Gastrocnemius medialis (tissue), 4 donors: Measurements from ENCODE around the gene GPR68. TPM values are rescaled to one million over a fixed set of nuclear protein-coding genes. Genes with fewer than 3 reads are reported as not detected.
"Not testable (repeated sequence)": the region's sequence is repeated elsewhere in the genome, so short reads cannot be mapped to it uniquely, and the experiment has no call there.

Source experiments
- ATAC-seq, 2 donors: fragments of 150-250 bp; one replicate each; pipeline ENCODE4 v1.9.1; 2016
- DNase-seq, 2 donors: peaks; one replicate each; pipeline ENCODE4 v3.0.0-alpha.2; 2019
- H3K27ac ChIP-seq, 4 donors: fragments of 200-600 bp; sonication (generic); 1 replicate in 1 of 4; 2 replicates in 3 of 4; pipeline ENCODE4 v1.5.1; 2016 to 2018; ENCODE audit warnings: mild to moderate bottlenecking in 2 of 4, moderate library complexity in 1 of 4
- H3K27me3 ChIP-seq, 3 donors: fragments of 200-600 bp; sonication (generic) in 2 of 3; 1 replicate in 1 of 3; 2 replicates in 2 of 3; pipeline versions ENCODE4 v1.5.1 to v1.6.0; 2016 to 2019; ENCODE audit warnings: mild to moderate bottlenecking in 1 of 3, moderate library complexity in 1 of 3
- H3K36me3 ChIP-seq, 2 donors: fragments of 200-600 bp; sonication (generic) in 1 of 2; one replicate each; pipeline ENCODE4 v1.5.1; 2017 to 2018
- H3K4me1 ChIP-seq, 2 donors: fragments of 200-600 bp; sonication (generic) in 1 of 2; one replicate each; pipeline ENCODE4 v1.5.1; 2016 to 2017; ENCODE audit warnings: mild to moderate bottlenecking in 2 of 2
- H3K4me3 ChIP-seq, 4 donors: fragments of 200-600 bp; sonication (generic) in 3 of 4; 1 replicate in 1 of 4; 2 replicates in 3 of 4; pipeline ENCODE4 v1.5.1; 2016 to 2019; ENCODE audit warnings: mild to moderate bottlenecking in 2 of 4
- H3K9me3 ChIP-seq, 3 donors: fragments of 200-600 bp; sonication (generic) in 2 of 3; 1 replicate in 1 of 3; 2 replicates in 2 of 3; pipeline ENCODE4 v1.5.1; 2016 to 2019
- POLR2A ChIP-seq, 2 donors: fragments of 450-650 bp; IDR thresholded peaks; one replicate each; pipeline ENCODE4 v1.6.1; 2017; ENCODE audit warnings: antibody characterized with exemption in 2 of 2, mild to moderate bottlenecking in 2 of 2, moderate library complexity in 2 of 2
- in situ Hi-C, 4 donors: fragments of 200-750 bp; cut with MboI; loops; one replicate each; pipeline versions ENCODE4 v1.15.0 to v1.8.0; 2017; ENCODE audit warnings: low sequenced_read_pairs in 4 of 4
- intact Hi-C: fragments of 100-400 bp; cut with DNase I; formaldehyde crosslinking; loops from one replicate; pipeline ENCODE4 v1.15.1; 2023; ENCODE audit warnings: low total_unique reads
- total RNA-seq, 4 donors: library from RNA; depleted of rRNA; stranded (reverse); fragments of >200 nt; gene quantifications; one replicate each; pipeline versions ENCODE4 v1.1.0 to v1.2.3, GENCODE V29; 2016
- TF ChIP-seq, protein P1 (sequence below), 5 experiments: fragments of 450-650 bp in 3 of 5; fragments of 200-600 bp in 2 of 5; sonication (generic) in 2 of 5; IDR thresholded peaks in 4 of 5; conservative IDR thresholded peaks in 1 of 5; 1 replicate in 4 of 5; 2 replicates in 1 of 5; pipeline ENCODE4 v1.5.1; 2016 to 2019; ENCODE audit warnings: antibody characterized with exemption in 5 of 5, mild to moderate bottlenecking in 3 of 5, moderate library complexity in 3 of 5

Gene GPR68
- total RNA-seq, 4 donors from 2014 or later = 0.07 TPM; not detected in 3

DNA sequence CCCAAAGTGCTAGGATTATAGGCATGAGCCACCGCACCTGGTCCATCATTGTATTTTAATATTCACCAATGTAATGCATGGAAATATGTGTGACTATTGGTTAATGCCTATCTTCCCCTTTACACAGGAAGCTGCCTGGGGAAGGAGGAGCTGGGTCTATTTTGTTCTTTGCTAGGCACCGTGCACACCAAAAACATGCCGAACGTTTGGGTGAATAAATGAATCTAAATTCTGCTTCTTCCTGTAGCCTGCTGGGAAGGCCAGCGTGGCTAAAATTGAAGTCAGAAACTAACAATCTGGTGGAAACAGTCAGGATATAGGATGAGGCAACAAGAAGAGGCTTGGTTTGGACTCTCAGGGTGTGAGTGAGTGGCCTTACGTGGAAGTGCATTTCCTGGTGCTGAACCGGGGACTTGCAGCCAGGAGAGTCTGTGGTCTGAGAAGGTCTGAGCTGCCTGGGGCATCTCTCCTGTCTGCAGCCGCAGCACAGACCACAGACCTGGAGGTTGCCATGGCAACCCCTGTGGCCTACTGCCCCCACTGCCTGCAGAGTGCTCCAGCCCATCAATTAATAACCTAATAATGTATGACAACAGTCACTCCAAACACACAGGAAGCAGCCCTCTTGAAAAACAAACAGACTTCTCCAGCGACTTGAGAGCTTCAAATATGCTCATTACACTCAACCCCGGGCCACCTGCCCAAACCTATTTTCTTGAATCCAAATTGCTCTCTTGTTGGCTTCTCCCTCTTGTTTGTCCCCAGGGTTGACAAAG is 5.5 kb upstream of the GPR68 start:
- ATAC-seq (no peak), DNase-seq (no peak)
- Histone ChIP-seq H3K27me3 (peaks cover 0 to 3% (median 0%) of the 10 kb centered on the region in 3 donors), H3K4me1 (peaks cover 5 to 9% of the 10 kb centered on the region in 2 donors), H3K4me3 (no peak overlapping the region), H3K27ac (no peak overlapping the region), H3K9me3 (no peaks in the 10 kb centered on the region), H3K36me3 (no peaks in the 10 kb centered on the region)
- in situ Hi-C loops (no loop called here), intact Hi-C loops (no loop called here)
- no peak for TF ChIP-seq POLR2A (IDR thresholded peaks at IDR 0.05)
- TF ChIP-seq, protein P1, sequence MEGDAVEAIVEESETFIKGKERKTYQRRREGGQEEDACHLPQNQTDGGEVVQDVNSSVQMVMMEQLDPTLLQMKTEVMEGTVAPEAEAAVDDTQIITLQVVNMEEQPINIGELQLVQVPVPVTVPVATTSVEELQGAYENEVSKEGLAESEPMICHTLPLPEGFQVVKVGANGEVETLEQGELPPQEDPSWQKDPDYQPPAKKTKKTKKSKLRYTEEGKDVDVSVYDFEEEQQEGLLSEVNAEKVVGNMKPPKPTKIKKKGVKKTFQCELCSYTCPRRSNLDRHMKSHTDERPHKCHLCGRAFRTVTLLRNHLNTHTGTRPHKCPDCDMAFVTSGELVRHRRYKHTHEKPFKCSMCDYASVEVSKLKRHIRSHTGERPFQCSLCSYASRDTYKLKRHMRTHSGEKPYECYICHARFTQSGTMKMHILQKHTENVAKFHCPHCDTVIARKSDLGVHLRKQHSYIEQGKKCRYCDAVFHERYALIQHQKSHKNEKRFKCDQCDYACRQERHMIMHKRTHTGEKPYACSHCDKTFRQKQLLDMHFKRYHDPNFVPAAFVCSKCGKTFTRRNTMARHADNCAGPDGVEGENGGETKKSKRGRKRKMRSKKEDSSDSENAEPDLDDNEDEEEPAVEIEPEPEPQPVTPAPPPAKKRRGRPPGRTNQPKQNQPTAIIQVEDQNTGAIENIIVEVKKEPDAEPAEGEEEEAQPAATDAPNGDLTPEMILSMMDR (IDR thresholded peaks at IDR 0.05 in 4 of 5, conservative IDR thresholded peaks at IDR 0.05 in 1 of 5) = no peak

DNA sequence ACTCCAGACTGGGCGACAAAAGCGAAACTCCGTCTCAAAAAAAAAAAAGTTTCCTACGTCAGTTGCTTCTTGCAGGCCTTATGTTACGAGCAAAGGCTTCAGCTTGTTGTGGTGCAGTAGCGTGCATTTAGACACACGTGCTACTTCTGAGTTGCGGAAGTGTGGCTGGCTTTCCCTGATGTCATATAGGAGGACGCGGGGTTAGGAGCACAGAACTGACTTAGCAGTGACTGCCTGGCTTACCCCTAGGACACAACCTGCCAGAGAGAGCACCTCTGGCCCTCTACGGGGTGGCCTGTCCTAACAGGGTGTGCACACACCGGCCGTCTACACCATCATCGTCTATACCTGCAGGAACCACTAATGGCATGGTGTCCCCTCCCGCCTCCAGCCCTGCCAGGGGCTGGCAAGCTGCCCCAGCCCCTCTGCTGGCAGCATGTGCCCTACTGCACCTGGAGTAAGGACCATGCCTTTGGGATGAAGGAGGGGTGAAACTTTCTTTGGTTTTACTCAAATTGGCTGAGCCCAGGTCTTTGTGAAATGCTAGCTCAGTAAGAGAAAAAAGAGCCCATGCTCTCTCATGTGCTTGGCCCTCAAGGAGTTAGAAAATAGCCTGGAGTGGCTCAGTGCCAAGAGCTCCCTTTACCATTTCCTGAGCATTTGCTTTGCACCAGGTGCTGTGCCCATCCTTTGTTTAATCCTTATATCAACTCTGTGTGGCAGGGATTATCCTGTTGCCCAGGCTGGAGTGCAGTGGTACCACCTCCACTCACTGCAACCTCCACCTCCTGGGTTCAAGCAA is 1.7 kb upstream of the GPR68 start:
- no peaks in the 10 kb centered on the region for H3K4me1 ChIP-seq
- H3K4me3 ChIP-seq = no peak overlapping the region
- H3K9me3 ChIP-seq = no peaks in the 10 kb centered on the region
- no peaks in the 10 kb centered on the region for H3K27me3 ChIP-seq
- intact Hi-C loops = no loop called here
- in situ Hi-C loops = no loop called here
- no peaks in the 10 kb centered on the region for H3K36me3 ChIP-seq
- no peak for TF ChIP-seq POLR2A (IDR thresholded peaks at IDR 0.05)
- TF ChIP-seq, protein P1 (IDR thresholded peaks at IDR 0.05 in 4 of 5, conservative IDR thresholded peaks at IDR 0.05 in 1 of 5) = no peak
- DNase-seq (no peak), ATAC-seq (no peak)
- H3K27ac ChIP-seq = no peak overlapping the region

DNA sequence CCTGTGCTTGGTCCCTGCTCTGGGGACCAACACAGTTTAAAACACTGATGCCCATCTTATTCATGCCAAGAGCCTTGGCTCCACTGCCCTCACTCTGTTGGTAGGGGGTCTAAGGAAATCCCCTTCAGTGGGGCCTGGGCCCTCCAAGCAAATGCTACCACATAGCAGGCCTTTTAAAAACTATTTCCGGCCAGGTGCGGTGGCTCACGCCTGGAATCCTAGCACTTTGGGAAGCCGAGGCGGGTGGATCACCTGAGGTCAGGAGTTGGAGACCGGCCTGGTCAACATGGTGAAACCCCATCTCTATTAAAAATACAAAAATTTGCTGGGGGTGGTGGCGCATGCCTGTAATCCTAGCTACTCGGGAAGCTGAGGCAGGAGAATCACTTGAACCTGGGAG is 1.1 kb upstream of the GPR68 start:
- in situ Hi-C loops, intact Hi-C loops, H3K9me3 ChIP-seq, ATAC-seq, H3K4me3 ChIP-seq, DNase-seq, H3K36me3 ChIP-seq, H3K27me3 ChIP-seq, H3K4me1 ChIP-seq, H3K27ac ChIP-seq: not testable (repeated sequence)

DNA sequence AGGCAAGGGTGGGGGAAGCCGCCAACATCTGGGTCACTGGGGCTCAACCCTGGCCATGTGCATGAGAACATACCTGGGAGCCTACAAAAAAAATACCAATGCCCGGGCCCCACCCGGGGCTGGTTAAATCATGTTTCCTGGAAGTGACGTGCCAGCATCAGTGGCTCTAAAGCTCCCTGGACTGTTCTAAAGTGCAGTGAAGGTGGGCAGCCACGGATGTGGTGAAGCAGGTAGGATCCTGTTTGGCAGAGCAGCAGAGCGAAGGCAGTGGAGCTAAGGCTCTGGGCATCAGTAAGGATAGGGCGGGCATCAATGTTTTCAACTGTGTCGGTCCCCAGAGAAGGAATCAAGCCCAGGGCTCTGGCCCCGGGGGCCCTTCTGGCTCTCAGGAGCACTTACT is 525 bp upstream of the GPR68 start:
- TF ChIP-seq, protein P1 (IDR thresholded peaks at IDR 0.05 in 4 of 5, conservative IDR thresholded peaks at IDR 0.05 in 1 of 5) = no peak
- TF ChIP-seq POLR2A (IDR thresholded peaks at IDR 0.05) = no peak
- H3K36me3 ChIP-seq = no peaks in the 10 kb centered on the region
- intact Hi-C loops (no loop called here), in situ Hi-C loops (no loop called here)
- no peak overlapping the region for H3K4me3 ChIP-seq
- no peaks in the 10 kb centered on the region for H3K9me3 ChIP-seq
- ATAC-seq = no peak
- H3K27ac ChIP-seq = no peak overlapping the region
- H3K27me3 ChIP-seq = no peaks in the 10 kb centered on the region
- no peaks in the 10 kb centered on the region for H3K4me1 ChIP-seq
- no peak for DNase-seq

DNA sequence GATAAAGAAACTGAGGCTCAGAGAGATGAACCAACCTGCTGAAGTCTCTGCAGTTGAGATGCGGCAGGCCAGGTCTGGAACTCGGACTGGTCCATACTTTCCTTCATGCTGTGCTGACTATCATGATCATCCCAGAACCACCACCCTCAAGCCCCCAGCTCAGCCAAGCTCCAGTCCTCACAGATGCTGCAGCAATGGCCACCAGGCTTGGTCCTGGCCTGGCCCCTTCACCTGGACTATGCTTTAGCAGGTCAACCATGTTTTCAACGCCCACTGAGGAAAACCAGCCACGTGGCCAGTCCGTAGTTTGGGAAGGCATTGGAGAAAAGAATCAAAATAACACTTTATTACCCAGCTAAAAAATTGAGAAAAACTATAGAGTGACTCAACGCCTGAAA is 1.4 kb downstream of the GPR68 start:
- in situ Hi-C loops = no loop called here
- TF ChIP-seq, protein P1 (IDR thresholded peaks at IDR 0.05 in 4 of 5, conservative IDR thresholded peaks at IDR 0.05 in 1 of 5) = no peak
- no peak for TF ChIP-seq POLR2A (IDR thresholded peaks at IDR 0.05)
- ATAC-seq (no peak), DNase-seq (no peak)
- intact Hi-C loops = no loop called here
- Histone ChIP-seq H3K9me3 (no peaks in the 10 kb centered on the region), H3K4me3 (no peak overlapping the region), H3K4me1 (no peaks in the 10 kb centered on the region), H3K36me3 (no peaks in the 10 kb centered on the region), H3K27me3 (no peaks in the 10 kb centered on the region), H3K27ac (no peak overlapping the region)
